NCI-H2171 treated with DMSO at 0.1 percent for 48 hours (cell line): ENCODE data around the gene YJU2.
"Not testable (repeated sequence)": the region's sequence is repeated elsewhere in the genome, so short reads cannot be mapped to it uniquely, and the experiment has no call there.

Experiments used
- DNase-seq: peaks from one replicate; lab custom pipeline; 2025; lab: John Stamatoyannopoulos, UW

Gene YJU2

GRCh38 chr19:4246767-4247593, at the start of gene YJU2:
YJU2 (plus strand) TSS chr19:4247080; CDS start chr19:4247147, 67 bp downstream.
- peak; percentile 100 for DNase-seq

- DNase-seq = no peak
These were observed 49.7 kb upstream of the YJU2 start for GRCh38 chr19:4197228-4197624.

GRCh38 chr19:4197625-4198466, 49.0 kb upstream of the YJU2 start:
- peak; percentile 22 for DNase-seq

GRCh38 chr19:4198467-4199126, 48.3 kb upstream of the YJU2 start:
- no peak for DNase-seq

GRCh38 chr19:4199699-4200293, 47.1 kb upstream of the YJU2 start:
- DNase-seq = no peak

- DNase-seq = no peak
These were observed 45.8 kb upstream of the YJU2 start for GRCh38 chr19:4200940-4201542.

- no peak for DNase-seq
These were observed 45.1 kb upstream of the YJU2 start for GRCh38 chr19:4201798-4202197.

GRCh38 chr19:4206818-4207484, 39.9 kb upstream of the YJU2 start:
- peak; percentile 34 for DNase-seq

- DNase-seq = peak; percentile 35
These were observed 38.3 kb upstream of the YJU2 start for GRCh38 chr19:4208385-4209094.

- no peak for DNase-seq
These were observed 36.6 kb upstream of the YJU2 start for GRCh38 chr19:4210166-4210731.

GRCh38 chr19:4213116-4213515, 33.8 kb upstream of the YJU2 start:
- DNase-seq = no peak

GRCh38 chr19:4215807-4216206, 31.1 kb upstream of the YJU2 start:
- DNase-seq = no peak

GRCh38 chr19:4216846-4217245, 30.0 kb upstream of the YJU2 start:
- no peak for DNase-seq

GRCh38 chr19:4217429-4218264, 29.2 kb upstream of the YJU2 start:
- DNase-seq = no peak

GRCh38 chr19:4218523-4218922, 28.4 kb upstream of the YJU2 start:
- not testable (repeated sequence) for DNase-seq

GRCh38 chr19:4220188-4220587, 26.7 kb upstream of the YJU2 start:
- DNase-seq = no peak

GRCh38 chr19:4224470-4224869, 22.4 kb upstream of the YJU2 start:
- no peak for DNase-seq

GRCh38 chr19:4225885-4226284, 21.0 kb upstream of the YJU2 start:
- DNase-seq = no peak

GRCh38 chr19:4227771-4228170, 19.1 kb upstream of the YJU2 start:
- no peak for DNase-seq
